Measurements from ENCODE around the gene COP1.

DNA sequence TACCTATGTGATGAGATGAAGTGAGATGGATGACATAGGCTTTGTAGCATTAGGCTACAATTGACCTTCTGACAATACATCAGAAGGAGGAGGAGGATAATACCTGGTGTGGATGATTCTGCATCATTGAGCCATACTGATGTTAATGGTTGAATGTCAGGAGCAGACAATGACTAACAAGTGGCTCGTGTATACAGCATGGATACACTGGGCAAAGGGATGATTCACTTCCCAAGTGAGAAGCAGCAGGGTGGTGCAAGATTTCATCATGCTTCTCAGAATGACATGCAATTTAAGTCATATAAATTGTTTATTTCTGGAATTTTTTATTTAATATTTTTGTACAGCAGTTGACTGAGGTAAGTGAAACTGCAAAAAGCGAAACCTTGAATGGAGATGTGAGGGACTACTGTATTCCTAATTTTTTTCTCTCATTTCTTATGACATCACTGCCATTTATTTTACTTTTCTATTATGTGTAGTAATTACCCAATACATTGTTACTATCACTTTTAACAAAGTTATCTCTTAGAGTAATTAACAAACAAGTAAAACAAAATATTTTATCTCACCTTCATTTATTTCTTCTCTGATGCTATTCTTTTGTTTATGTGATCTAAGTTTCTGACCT lies 34.4 kb upstream of the COP1 start:
- TF ChIP-seq, protein P1, sequence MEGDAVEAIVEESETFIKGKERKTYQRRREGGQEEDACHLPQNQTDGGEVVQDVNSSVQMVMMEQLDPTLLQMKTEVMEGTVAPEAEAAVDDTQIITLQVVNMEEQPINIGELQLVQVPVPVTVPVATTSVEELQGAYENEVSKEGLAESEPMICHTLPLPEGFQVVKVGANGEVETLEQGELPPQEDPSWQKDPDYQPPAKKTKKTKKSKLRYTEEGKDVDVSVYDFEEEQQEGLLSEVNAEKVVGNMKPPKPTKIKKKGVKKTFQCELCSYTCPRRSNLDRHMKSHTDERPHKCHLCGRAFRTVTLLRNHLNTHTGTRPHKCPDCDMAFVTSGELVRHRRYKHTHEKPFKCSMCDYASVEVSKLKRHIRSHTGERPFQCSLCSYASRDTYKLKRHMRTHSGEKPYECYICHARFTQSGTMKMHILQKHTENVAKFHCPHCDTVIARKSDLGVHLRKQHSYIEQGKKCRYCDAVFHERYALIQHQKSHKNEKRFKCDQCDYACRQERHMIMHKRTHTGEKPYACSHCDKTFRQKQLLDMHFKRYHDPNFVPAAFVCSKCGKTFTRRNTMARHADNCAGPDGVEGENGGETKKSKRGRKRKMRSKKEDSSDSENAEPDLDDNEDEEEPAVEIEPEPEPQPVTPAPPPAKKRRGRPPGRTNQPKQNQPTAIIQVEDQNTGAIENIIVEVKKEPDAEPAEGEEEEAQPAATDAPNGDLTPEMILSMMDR (IDR thresholded peaks at IDR 0.05): no peak
- no peak for TF ChIP-seq POLR2A (IDR thresholded peaks at IDR 0.05)

Measured in esophagus squamous epithelium (tissue), 4 donors.